Dendritic cell treated with granulocyte-macrophage colony-stimulating factor and Interleukin-4, amounts not matched to agents 40 ng/mL and 50 ng/mL, for 4 days (primary cell): ENCODE results near the gene ERP44.
"Not testable (repeated sequence)": the region's sequence is repeated elsewhere in the genome, so short reads cannot be mapped to it uniquely, and the experiment has no call there.

Experiments
- H3K27ac Mint-ChIP-seq: one replicate; pipeline ENCODE4 v1.8.0; 2022; ENCODE audit warnings: mild to moderate bottlenecking, mixed read lengths
- H3K27me3 Mint-ChIP-seq: one replicate; pipeline ENCODE4 v1.8.0; 2022; ENCODE audit warnings: mild to moderate bottlenecking, mixed read lengths
- H3K36me3 Mint-ChIP-seq: one replicate; pipeline ENCODE4 v1.8.0; 2022; ENCODE audit warnings: low read depth, mixed read lengths
- H3K4me1 Mint-ChIP-seq: one replicate; pipeline ENCODE4 v1.8.0; 2022; ENCODE audit warnings: low read depth, mixed read lengths
- H3K4me3 Mint-ChIP-seq: one replicate; pipeline ENCODE4 v1.8.0; 2022; ENCODE audit warnings: mild to moderate bottlenecking, moderate library complexity, mixed read lengths
- H3K9me3 Mint-ChIP-seq: one replicate; pipeline ENCODE4 v1.8.0; 2022; ENCODE audit warnings: mixed read lengths
- intact Hi-C: fragments of 100-400 bp; cut with micrococcal nuclease; formaldehyde crosslinking; loops from one replicate; pipeline ENCODE4 v1.15.0; 2022

ERP44 gene

DNA sequence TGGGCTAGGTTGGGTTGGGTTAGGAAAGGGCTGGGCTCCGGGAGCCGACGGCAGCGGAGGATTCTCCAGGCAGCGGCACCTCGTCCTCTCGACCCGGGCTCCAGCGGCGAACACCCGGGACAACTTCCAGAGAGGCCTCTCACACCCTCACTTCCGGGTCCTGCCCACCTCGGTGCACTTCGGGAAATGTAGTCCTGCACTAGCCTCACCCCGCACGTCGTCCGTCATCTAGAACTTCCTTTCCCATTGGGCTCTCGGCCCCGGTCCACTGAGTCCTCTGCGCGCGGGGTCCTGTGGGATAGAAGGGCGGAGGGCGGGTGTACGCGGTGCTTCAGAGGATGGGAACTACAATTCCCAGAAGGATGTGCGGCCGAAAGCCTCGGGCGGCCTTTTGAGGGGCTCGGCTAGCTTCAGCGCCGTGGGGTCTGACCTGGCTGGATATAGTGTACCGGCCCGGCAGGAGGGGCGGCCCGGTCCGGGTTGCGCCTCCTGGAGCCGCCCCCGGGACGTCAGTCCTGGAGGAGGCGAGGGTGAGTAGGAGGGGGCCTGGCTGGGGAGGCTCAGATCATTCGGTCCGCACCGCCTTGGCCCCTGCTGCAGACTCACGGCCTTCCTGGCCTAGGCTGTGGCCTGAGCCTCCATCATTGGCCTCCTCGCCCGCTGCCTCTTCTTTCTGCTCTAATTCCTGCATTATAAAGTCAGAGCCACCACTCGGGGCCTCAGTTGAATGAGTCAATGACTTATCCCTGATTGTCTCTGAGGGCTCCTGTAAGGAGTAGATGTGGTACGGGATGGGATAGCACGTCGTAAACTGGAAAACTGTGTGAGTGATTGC is at the start of gene ERP44, which contains the start of gene INVS:
TSS of gene ERP44 (minus strand) at position 114 of the 835 bp plus-strand sequence. CDS start 160 bp downstream, outside the sequence.
TSS of gene INVS (plus strand) at position 357 of the 835 bp plus-strand sequence. CDS start 5,279 bp downstream, outside the sequence.
- intact Hi-C loops: loop anchor here (5.0 to 10.0 kb wide), 3 partner anchors 256 to 877 kb away; partner anchors contain the start of genes ALG2, SEC61B and TEX10
- no peaks in the 10 kb centered on the region for H3K27me3 Mint-ChIP-seq

GRCh38 chr9:100145976-100146375 is 47.2 kb upstream of the ERP44 start:
- H3K4me1 Mint-ChIP-seq, H3K27ac Mint-ChIP-seq: not testable (repeated sequence)

More for the DNA sequence above, at the start of gene ERP44, which contains the start of gene INVS:
- Mint-ChIP-seq H3K9me3 (no peaks in the 10 kb centered on the region), H3K27ac (peak within 1 kb of the TSS; percentile 100), H3K36me3 (peaks cover 18% of the 10 kb centered on the region), H3K4me1 (peaks cover 19% of the 10 kb centered on the region), H3K4me3 (peak within 1 kb of the TSS; percentile 100)

GRCh38 chr9:100145167-100145934 is 46.6 kb upstream of the ERP44 start:
- H3K36me3 Mint-ChIP-seq, H3K9me3 Mint-ChIP-seq, H3K4me3 Mint-ChIP-seq, H3K27me3 Mint-ChIP-seq, H3K27ac Mint-ChIP-seq, H3K4me1 Mint-ChIP-seq, intact Hi-C loops: not testable (repeated sequence)

More at GRCh38 chr9:100145976-100146375, 47.2 kb upstream of the ERP44 start:
- H3K9me3 Mint-ChIP-seq, H3K27me3 Mint-ChIP-seq, intact Hi-C loops, H3K4me3 Mint-ChIP-seq, H3K36me3 Mint-ChIP-seq: not testable (repeated sequence)

DNA sequence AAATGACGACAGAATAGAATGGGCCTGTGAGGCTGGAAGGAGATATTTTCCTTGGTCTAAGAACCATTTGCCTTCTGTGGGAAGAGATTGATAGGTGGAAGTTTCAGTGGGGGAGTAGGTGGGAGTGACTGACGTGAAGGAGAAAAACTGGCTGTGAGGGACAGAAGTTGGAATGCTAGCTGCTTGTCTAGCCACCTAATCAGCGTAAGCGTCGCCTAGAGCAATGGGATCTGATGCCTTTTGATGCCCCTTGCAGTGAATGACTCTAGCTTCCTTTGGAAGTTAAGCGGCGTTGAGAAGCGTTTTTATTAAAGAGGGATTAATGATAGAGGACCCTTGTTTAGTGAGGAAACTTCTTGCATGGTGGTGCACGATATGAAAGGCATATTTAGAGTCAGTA is 43.1 kb upstream of the ERP44 start:
- H3K27ac Mint-ChIP-seq, H3K4me3 Mint-ChIP-seq, H3K4me1 Mint-ChIP-seq, H3K36me3 Mint-ChIP-seq, H3K9me3 Mint-ChIP-seq, intact Hi-C loops, H3K27me3 Mint-ChIP-seq: not testable (repeated sequence)

GRCh38 chr9:100140303-100140702 is 41.5 kb upstream of the ERP44 start:
- H3K27me3 Mint-ChIP-seq, intact Hi-C loops, H3K4me3 Mint-ChIP-seq, H3K9me3 Mint-ChIP-seq, H3K4me1 Mint-ChIP-seq, H3K27ac Mint-ChIP-seq, H3K36me3 Mint-ChIP-seq: not testable (repeated sequence)

GRCh38 chr9:100136799-100137198 is 38.0 kb upstream of the ERP44 start:
- intact Hi-C loops, H3K4me3 Mint-ChIP-seq, H3K27ac Mint-ChIP-seq, H3K9me3 Mint-ChIP-seq, H3K4me1 Mint-ChIP-seq, H3K36me3 Mint-ChIP-seq, H3K27me3 Mint-ChIP-seq: not testable (repeated sequence)

DNA sequence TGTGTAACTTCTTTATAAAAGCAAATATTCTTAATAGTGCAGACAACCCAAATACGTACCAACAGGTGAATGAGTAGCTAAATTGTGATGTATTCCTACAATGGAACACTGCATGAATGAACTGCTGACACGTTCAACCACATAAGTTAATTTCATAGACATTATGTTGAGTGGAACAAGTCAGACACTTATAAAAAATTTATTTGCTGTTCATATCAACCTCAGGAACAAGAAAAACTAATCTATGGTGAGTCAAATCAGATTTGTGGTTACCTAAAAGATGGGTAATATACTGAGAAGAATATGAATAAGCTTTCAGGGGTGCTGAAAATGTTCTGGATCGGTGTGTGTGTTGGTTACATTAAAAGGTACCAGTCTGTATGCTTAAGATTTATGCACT is 35.9 kb upstream of the ERP44 start:
- Mint-ChIP-seq H3K4me1 (no peaks in the 10 kb centered on the region), H3K4me3 (no peak overlapping the region), H3K27ac (no peak overlapping the region), H3K36me3 (peaks cover 10% of the 10 kb centered on the region), H3K9me3 (no peaks in the 10 kb centered on the region), H3K27me3 (no peaks in the 10 kb centered on the region)
- intact Hi-C loops: no loop called here

DNA sequence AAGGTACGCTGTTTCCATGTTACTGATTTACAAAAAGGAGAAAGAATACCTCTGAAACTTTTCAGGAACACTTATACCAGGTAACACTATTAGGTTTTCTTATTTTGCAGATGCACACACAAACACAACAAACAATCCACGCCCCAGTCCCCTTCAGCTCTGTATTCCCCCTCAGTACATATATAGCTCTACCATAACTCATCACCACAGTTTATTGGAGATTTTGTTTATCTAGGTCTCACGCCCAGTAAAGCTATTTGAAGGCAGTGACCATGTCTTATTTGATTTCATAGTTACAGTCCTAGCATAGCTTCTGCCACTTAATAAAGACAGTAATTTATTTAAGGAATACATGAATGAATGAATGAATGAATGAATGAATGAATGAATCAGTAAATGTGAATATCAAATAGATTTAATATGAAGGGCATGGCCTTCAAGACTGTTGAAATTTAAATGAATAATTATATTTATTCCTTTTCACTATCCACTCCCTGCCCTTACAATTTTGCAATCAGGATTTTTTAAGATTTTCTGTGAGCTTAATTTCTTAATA is 33.2 kb upstream of the ERP44 start:
- Mint-ChIP-seq H3K36me3 (peaks cover 14% of the 10 kb centered on the region), H3K9me3 (no peaks in the 10 kb centered on the region), H3K4me1 (no peaks in the 10 kb centered on the region), H3K27me3 (no peaks in the 10 kb centered on the region), H3K4me3 (no peak overlapping the region), H3K27ac (no peak overlapping the region)
- intact Hi-C loops: no loop called here

- H3K27ac Mint-ChIP-seq: no peak overlapping the region
- H3K9me3 Mint-ChIP-seq: no peaks in the 10 kb centered on the region
Measured at GRCh38 chr9:100131216-100131615, 32.4 kb upstream of the ERP44 start.

GRCh38 chr9:100129772-100130171 is 31.0 kb upstream of the ERP44 start:
- H3K4me3 Mint-ChIP-seq: no peak overlapping the region
- peaks cover 14% of the 10 kb centered on the region for H3K36me3 Mint-ChIP-seq
- no peaks in the 10 kb centered on the region for H3K27me3 Mint-ChIP-seq
- no peaks in the 10 kb centered on the region for H3K4me1 Mint-ChIP-seq
- intact Hi-C loops: no loop called here
- H3K9me3 Mint-ChIP-seq: no peaks in the 10 kb centered on the region
- H3K27ac Mint-ChIP-seq: no peak overlapping the region

More at GRCh38 chr9:100131216-100131615, 32.4 kb upstream of the ERP44 start:
- H3K4me1 Mint-ChIP-seq: no peaks in the 10 kb centered on the region
- H3K36me3 Mint-ChIP-seq: peaks cover 14% of the 10 kb centered on the region
- H3K4me3 Mint-ChIP-seq: no peak overlapping the region
- H3K27me3 Mint-ChIP-seq: no peaks in the 10 kb centered on the region
- intact Hi-C loops: no loop called here

DNA sequence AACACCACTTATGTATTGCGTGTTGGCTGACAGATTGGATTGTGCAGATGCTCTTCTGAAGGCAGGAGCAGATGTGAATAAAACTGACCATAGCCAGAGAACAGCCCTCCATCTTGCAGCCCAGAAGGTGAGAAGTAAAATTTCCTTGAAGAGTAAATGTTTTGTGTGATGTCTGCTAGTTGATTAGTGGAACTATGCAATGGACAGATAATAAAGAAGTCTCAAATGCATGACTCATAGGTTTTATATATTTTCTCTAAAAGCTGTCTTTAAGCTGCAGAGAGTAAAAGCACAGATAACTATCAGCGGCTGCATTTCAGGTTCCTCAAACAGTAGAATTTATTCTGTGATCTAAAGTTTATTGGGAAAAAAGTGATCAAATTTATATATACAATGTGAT is 27.6 kb upstream of the ERP44 start:
- no peak overlapping the region for H3K4me3 Mint-ChIP-seq
- intact Hi-C loops: no loop called here
- peaks cover 4% of the 10 kb centered on the region for H3K36me3 Mint-ChIP-seq
- no peaks in the 10 kb centered on the region for H3K4me1 Mint-ChIP-seq
- no peak overlapping the region for H3K27ac Mint-ChIP-seq
- no peaks in the 10 kb centered on the region for H3K9me3 Mint-ChIP-seq
- no peaks in the 10 kb centered on the region for H3K27me3 Mint-ChIP-seq

- H3K27ac Mint-ChIP-seq: no peak overlapping the region
- no peaks in the 10 kb centered on the region for H3K27me3 Mint-ChIP-seq
- no peaks in the 10 kb centered on the region for H3K9me3 Mint-ChIP-seq
- intact Hi-C loops: no loop called here
- H3K4me1 Mint-ChIP-seq: no peaks in the 10 kb centered on the region
- no peak overlapping the region for H3K4me3 Mint-ChIP-seq
- peaks cover 4% of the 10 kb centered on the region for H3K36me3 Mint-ChIP-seq
Measured at GRCh38 chr9:100125910-100126309, 27.1 kb upstream of the ERP44 start.

DNA sequence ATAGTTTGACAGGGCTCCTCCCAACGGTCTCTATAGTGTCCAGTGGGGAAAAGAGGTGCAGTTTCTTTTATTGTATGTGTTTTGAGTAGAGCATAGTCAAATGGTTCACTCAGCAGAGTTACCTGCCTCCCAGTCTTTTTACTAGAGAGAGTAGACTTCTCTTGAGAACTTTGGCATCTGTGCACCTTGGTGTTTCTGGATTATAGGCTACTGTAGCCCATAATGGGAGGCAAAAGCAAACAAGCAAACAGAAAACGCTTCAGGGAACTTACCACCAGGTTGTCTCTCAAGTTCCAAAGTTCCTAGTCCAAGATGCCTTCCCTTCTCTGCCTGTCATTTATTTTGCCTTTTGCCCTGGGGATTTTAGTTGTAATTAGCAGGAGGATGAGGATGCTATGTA is 26.4 kb upstream of the ERP44 start:
- Mint-ChIP-seq H3K36me3 (peaks cover 4% of the 10 kb centered on the region), H3K27me3 (no peaks in the 10 kb centered on the region), H3K27ac (no peak overlapping the region), H3K4me1 (no peaks in the 10 kb centered on the region), H3K4me3 (no peak overlapping the region), H3K9me3 (no peaks in the 10 kb centered on the region)
- intact Hi-C loops: no loop called here

GRCh38 chr9:100120286-100120685 is 21.5 kb upstream of the ERP44 start:
- Mint-ChIP-seq H3K4me1 (no peaks in the 10 kb centered on the region), H3K27me3 (no peaks in the 10 kb centered on the region), H3K27ac (no peak overlapping the region), H3K36me3 (peaks cover 15% of the 10 kb centered on the region), H3K9me3 (no peaks in the 10 kb centered on the region), H3K4me3 (no peak overlapping the region)
- intact Hi-C loops: no loop called here
